ENCODE data around the gene SHC4.
"Not testable (repeated sequence)": the region's sequence is repeated elsewhere in the genome, so short reads cannot be mapped to it uniquely, and the experiment has no call there.

Gene SHC4, protein sequence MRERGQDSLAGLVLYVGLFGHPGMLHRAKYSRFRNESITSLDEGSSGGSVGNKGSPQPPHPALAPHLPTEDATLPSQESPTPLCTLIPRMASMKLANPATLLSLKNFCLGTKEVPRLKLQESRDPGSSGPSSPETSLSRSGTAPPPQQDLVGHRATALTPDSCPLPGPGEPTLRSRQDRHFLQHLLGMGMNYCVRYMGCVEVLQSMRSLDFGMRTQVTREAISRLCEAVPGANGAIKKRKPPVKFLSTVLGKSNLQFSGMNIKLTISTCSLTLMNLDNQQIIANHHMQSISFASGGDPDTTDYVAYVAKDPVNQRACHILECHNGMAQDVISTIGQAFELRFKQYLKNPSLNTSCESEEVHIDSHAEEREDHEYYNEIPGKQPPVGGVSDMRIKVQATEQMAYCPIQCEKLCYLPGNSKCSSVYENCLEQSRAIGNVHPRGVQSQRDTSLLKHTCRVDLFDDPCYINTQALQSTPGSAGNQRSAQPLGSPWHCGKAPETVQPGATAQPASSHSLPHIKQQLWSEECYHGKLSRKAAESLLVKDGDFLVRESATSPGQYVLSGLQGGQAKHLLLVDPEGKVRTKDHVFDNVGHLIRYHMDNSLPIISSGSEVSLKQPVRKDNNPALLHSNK

DNA sequence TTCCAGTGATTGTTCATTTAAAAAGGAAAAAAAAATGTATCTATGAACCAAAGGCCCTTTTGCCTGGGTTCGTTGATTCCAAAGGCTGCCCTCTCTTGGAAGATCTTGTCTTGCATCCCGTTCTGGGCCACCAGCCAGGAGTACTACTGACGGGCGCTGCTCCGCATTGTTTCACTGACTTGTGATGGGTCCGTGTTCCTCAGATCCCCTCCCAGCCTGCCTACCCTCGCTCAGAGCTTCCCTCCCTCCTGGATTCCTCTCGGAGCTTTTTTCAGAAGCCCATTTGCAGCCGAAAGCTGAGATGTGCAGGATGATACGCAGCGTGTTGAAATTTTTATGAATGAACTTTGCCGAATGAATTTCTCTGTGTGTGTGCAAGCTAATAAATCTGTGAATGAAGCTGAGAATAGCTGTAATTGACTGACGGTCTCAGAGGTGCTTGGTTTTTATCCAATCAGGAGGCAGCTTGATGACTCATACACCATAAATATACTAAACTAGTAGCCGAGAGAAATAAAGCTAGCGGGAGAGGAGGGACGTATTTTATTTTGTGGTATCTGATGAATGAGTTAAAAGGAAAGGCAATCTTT, at the start of gene SHC4:
TSS of gene SHC4 (minus strand) at position 396 of the 590 bp plus-strand sequence. CDS start 904 bp downstream, outside the sequence.
- DNase-seq = peak; percentile 38

DNA sequence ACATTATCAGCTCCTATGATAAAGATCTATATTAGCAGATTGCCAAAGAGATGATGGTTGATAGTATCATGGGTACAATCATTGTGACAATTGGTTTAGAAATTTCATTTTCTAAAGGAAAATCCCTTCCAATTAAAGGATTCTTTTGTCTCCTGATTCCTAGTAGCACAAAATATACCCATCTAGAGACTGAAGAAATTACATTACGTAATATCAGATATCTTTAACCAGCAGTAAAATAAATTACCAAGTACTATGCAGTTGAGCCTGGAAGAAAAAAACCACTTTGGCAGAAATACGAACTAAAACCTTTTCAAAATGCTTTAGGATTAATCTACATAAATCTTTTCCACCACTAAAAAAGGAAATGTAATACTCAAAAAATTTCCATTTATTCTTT, 35.6 kb upstream of the SHC4 start:
- no peak for DNase-seq

DNA sequence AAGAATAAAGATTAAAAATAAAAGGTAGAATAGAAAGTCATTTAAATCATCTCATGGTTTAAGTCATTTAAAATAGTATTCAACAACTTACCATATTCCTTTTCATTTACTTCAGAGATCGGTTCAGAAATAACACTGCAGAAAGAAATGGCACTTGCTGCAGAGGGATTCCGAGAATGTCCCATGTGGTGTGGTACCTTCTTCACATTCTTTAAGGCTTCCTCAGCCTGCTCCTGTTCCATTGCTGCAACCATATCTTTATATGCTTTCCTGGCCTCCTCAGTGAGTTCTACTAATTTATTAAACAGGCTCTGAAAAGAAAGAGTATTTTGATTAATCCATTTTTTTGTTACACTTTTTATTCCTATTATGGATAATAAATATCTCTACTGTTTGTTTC, 32.6 kb upstream of the SHC4 start:
- DNase-seq = no peak

DNA sequence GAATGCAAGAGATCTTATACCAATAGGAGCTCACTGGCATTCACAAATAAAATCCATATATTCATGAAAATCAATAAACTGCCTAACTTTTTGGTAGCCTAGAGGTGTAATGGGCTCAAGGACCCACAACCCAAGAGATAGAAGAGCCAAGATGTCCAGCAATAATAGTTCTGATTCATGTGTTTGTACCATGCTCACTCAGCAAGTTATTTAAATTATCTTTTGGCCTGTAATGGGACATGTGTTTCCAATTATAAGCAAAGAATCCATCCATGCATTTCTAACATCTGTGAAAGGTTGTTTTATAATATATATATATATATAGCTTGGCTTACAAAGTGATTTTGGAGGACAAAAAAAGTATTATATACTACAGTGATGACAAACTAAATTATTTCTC, 29.7 kb upstream of the SHC4 start:
- no peak for DNase-seq

DNA sequence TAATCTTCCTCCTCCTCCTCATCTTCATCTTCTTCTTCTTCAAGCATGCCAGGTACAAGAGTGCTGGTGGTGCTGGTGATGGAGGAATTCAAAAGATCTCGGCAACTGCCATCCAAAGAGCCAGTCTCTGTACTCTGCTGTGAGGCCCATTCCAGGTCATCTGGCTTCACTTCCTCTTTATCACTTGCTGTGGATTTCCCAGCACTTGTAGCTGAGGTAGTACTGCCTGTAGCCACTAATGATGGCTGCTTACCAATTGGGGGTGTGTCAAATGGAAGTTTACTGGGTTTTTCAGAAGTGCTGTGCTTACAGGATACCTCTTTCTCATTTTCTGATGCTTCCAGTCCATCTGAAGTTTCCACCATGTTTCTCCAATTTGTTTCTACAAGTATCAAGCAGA, 28.8 kb upstream of the SHC4 start:
- no peak for DNase-seq

DNA sequence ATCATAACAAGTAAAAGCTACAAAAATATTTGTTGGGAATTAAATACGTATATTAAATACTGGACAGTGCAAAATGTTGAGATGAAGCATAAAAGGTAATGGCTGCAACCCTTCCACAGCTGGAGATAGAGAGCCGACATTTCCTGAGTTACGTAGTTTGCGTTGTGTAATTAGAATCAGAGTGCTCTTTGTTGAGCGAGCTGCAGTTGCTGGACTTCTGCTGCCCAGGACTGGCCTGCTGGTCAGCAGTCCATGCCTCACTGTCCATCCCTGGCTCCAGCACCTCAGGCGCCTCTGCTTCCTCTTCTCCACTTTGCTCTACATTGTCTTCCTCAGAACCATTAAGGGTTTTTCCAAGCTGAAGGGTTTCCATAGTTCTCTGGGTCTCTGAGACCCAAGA, 28.4 kb upstream of the SHC4 start:
- no peak for DNase-seq

DNA sequence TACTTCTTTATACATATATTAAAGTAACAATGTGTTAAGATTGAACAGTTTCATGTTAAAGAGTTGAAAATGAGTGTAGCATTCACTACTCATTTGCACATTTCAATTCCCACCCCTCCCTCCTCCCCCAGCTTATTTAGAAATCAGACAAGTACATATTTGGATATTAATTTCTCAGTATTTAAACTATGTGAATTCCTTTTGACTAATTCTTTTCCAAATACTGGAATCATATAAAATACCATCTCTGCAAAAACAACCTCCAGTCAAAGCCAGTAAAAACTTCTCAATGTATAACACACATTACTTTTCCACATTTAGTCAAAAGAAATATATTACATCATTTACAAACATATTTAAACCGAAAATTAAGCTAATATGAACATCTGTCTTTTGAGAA, 25.5 kb upstream of the SHC4 start:
- DNase-seq = no peak

DNA sequence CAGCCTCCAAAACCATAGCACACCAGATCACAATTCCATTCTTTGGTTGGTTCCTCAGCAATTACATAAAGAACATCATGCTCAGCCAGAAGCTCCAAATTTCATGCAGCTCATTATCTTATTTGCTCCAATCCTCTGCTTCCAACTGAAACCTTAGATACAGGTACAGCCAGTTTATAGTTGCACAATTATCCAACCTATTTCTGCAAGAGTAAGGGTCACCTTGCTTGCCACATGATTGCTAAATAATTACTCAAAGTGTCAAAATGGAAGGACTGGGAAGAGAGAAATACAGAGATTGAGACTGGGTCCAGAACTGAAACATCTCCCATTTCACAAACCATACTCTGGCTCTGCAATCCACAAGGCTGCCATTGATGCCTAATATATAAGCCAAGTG, 23.4 kb upstream of the SHC4 start:
- DNase-seq = no peak

DNA sequence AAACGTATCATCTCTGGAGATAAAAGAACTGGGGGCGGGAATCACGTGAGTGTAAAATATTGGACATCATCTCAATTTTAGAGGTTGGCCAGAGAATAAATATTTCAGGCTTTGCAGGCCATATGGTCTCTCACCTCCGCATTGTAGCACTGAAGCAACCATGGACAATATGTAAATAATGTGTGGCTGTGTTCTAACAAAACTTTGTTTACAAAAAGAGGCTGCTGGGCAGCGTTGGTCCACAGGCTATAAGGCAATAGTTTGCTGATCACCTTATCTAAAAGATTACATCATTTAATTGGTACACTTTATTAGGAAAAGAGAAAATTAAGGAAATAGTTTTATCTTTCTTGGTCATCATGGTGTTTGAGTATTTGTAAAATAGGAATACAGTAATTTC, 22.5 kb upstream of the SHC4 start:
- DNase-seq = no peak

DNA sequence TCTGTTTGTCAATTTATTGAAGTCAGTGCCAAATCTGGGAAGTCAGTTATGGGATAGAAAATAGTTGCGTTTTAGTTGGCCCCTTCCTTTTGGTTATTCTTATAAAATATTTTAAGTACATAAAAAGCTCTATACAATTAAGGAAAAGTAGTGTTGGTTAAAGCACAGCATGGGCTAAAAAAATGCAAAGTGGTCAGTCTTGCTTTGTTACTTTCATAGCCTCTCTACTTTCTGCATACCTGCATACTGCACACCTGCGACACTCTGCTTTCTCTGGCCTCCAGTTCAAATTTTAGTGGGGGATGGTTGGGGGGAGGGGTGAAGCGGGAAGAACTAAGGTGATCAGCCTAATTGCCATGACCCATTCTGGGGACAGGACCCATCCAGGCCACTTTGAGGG, 21.8 kb upstream of the SHC4 start:
- DNase-seq = no peak

DNA sequence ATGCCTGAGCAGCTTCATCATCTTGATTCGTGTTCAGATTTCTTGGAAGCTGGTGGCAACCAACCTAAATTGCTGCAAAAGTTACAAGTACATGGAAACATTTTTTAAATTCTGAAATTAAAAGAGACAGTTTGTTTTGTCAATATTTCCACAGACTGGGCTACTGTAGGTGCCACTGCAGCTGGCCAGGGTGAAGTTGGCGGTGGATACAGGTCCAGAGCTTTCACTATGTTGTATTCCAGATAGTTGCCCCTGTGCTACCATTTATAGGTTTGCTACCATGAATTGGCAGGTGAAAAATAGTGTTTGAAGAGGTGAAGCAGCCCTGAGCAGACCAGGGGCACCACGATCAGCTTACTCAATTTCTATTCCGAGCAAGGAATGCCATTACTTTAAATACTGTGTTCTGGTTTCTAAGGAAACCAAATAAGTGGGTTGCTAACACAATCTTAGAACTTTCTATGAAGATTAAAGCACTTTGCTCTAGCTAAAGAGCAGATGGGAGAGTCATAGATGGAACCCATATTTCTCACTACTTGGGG, 21.2 kb upstream of the SHC4 start:
- DNase-seq = no peak

DNA sequence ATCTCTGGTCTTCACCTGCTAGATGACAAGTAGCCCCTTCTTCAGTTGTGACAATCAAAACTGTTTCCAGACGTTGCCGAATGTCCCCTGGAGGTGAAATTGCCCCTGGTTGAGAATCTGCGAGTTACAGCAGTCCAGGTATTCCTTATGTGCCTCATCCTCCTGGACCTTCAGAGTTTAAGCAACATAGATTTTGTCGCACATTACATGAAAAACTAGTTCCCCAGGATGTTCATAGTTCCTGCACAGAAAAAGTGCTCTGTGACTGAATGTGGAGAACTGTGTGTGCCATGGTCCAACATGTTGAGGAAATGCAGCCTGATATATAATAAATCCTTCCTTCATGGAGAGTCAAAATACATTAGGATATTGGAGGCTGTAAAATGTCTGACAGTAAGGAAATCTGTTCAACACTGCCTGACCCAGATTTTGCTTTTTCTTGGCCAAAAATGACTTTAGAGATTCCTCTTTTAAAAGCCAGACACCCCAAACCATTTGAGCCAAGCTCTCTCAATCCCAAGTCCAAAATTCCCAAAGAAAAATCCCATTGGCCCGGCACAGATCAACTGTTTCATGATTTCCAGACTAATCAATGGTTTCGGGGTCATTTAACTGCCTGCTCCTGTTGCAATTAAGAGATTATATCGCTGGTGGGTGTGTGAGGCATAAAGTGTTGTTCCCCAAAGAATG, 20.4 kb upstream of the SHC4 start:
- DNase-seq = no peak

DNA sequence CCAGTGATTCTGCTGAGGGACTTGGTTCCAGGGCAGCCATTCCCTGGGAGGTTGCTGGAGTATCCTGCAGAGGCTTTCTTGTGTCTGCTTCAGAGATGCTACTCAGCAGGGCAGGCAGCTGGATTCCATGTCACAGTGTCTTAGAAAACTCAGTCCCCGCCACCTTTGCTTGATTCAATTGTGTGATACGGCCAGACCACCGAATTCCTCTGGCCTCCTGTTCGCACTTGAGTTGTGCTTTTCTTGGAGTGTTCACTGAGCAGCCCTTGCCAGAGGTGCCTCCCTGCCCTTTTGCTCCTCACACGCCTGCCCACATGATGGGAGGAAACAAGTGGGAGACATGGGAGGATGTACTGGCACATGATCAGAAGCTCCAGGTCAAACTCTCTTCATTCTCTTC, 19.6 kb upstream of the SHC4 start:
- DNase-seq = no peak

DNA sequence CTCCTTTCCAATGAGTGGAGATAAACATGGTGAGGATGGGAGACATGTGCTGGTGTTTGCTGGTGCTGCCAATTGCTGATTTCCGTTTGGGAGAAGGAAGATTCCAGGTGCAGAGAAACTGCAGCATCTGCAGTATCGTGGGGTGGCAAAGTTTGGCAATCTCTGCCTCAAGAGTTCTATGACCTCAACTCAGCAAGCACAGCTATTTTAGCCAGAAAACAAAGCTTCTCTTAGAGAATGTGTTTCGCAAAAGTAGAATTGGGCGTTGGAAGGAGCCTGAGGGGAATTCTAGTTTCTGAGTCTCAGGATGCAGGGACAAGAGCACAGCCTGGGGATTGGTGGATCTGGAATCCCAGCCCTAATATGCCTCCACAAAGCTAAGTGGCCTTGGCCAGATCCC, 18.2 kb upstream of the SHC4 start:
- DNase-seq = no peak

DNA sequence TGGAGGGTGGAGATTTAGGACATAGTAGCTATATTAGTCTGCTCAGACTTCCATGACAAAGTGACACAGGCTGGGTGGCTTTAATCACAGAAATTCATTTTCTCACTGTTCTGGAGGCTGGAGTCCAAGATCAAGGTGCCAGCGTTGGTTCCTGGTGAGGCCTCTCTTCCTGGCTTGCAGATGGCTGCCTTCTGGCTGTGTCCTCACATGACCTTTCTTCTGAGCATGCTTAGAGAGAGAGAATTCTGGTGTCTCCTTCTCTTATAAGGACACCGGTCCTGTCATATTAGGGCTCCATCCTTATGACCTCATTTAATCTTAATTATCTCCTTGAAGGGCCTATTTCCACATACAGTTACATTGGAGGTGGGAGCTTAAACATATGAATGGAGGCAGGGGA, 14.9 kb upstream of the SHC4 start:
- no peak for DNase-seq

DNA sequence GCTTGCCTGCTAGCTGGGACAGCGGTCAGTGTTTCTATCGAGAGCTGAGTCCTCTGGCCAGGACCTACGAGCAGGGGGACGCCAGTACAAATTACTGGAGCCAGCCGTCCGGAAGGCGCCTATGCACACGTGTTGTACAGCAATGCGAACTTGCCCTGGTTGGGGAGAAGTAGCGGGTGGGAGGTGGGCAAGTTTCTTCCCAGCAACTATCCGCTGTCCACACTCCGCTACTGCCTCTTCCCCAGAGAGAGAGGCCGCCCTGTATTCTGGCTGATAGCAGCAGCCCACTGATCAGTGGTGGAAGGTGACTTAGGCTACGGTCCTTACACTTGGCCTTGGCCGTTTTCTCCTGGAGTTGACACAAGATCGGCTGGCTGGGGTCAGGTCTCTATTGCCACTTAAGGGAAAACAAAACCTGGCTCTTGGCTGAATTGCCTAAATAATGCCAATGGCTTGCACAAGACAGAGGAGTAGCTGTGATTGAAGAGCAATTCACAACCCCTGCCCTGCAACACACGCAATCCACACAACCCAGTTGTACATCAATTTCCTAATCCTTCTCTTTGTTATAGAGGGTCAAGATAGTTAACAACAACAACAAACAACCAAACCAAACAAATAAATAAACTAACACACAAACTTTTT, 12.8 kb upstream of the SHC4 start:
- no peak for DNase-seq

DNA sequence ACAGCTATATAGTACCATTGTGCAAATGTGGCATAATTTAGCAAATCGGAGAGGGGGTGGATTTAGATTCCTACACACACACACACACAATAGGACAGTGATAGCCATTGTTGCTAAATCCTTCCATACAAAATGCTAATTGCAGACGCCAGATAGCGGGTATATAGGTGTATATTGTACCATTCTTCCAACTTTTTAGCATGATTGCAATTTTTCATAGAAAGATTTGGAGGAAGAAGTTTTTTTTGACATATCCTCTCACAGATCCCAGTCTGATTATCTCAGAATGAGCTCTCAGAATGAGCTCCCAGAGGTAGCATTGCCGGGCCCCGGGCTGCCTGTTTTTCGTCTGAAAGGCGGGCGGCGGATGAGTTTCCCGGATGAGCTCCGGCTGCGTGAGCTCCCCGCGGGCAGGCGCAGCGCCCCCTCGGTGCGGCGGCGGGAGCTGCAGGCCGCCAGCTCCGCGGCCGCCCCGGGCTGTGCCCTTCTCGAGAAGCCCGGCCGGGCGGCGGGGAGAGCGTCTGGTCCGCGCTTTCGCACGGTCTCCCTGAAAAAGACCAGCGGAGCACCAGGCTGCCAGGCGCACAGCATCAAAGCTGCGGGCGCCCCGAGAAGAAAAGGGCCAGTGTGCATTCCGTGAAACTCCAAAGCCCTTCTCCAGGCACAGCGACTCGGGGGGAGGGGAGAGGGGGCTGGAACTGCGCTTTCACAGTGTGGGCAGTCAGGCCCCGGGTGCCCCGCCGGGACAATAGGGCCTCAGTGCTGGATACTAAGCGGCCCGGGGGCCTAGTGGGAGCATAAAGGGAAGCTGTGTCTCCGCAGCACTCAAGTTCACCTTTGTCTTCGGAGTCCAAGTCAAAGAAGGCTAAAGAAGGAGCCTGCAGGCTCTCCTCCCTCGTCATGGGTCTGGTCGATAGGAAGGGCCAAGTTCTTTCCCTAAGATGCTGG, 12.0 kb upstream of the SHC4 start:
- peak; percentile 45 for DNase-seq

DNA sequence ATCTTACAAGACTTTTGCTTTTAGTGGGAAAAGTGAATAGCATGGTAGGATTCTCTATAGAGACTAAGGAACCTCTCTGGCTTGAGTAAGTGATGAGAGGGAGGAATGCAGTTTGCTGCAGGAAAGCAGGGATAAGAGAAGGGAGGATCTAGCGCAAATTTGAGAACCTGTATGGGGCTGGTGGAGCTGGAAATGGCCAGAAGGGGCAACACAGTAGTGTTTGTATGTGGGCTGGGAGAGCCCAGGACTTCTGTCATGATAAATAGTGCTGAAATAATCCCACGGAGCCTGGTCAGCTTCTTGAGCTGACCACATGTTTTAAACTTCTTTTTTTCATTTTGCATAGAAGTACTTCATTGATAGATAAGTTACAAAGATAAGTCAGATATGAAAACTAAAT, 11.2 kb upstream of the SHC4 start:
- DNase-seq = no peak

DNA sequence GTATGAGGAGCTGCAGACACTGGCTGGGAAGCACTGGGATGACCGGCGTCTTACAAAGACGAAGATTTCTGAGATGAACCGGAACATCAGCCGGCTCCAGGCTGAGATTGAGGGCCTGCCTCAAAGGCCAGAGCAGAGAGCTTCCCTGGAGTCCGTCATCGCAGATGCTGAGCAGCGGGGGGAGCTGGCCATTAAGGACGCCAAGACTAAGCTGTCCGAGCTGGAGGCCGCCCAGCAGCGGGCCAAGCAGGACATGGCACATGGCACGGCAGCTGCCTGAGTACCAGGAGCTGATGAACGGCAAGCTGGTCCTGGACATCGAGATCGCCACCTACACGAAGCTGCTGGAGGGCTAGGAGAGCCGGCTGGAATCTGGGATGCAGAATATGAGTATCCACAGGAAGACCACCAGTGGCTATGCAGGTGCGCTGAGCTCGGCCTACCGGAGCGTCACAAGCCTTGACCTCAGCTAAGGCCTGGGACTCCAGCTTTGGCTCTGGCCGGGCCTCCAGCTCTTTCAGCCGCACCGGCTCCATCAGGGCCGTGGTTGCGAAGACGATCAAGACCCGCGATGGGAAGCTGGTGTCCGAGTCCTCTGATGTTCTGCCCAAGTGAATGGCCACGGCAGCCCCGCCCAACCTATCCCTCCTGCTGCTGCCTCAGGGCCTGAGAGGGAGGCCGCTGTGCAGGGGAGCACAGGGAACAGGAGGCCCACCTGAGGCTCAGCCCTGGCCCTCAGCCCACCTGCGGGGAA, 9.2 kb upstream of the SHC4 start:
- no peak for DNase-seq

DNA sequence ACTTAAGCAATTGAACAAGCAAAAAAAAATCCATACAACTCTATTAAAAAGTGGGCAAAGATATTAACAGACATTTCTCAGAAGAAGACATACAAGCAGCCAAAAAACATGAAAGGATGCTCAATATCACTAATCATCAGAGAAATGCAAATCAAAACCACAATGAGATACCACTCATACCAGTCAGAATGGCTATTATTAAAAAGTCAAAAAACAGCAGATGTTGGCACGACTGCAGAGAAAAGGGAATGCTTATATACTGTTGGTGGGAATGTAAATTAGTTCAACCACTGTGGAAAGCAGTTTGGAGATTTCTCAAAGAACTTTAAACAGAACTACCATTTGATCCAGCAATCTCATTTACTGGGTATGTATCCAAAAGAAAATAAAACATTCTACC, 7.2 kb upstream of the SHC4 start:
- DNase-seq = not testable (repeated sequence)

DNA sequence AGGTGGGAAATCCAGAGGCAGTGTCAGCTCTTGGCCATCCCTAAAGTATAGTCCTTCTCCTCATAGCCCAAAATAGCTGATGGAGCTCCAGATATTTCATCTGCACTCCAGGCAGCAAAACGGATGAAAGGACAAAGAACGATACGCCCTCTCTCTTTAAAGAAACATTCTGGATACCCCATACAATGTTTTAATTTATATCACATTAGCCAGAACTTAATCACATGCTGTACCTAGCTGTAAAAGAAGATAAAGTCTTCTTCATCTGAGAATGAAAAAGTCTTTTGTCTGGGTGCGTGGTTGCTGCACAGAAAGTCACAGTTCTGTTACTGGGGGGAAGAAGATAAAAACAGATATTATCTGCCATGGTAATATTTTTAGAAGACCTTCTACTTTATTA, 4.3 kb upstream of the SHC4 start:
- DNase-seq = no peak

Measured in NCI-H1436 treated with DMSO at 0.1 percent for 48 hours (cell line).